H1 (cell line): ENCODE results near the gene MYLK. TPM values are rescaled to one million over a fixed set of nuclear protein-coding genes. Genes with fewer than 3 reads are reported as not detected.

Source experiments
- CTCF ChIA-PET: fragments of 300-600 bp; sonication (Branson Sonifier 250); formaldehyde crosslinking; loops from one replicate; lab custom pipeline; 2021; ENCODE audit not compliant: partially characterized antibody; lab: Charles Lee
- POLR2A ChIA-PET: fragments of 300-600 bp; sonication (Branson Sonifier 250); formaldehyde crosslinking; loops from one replicate; lab custom pipeline; 2021; ENCODE audit warnings: inconsistent platforms; ENCODE audit not compliant: partially characterized antibody; lab: Charles Lee
- DNase-seq, 2 experiments: peaks; one replicate each; pipeline versions ENCODE4 v3.0.0 to v3.0.0-alpha.2; 2010 to 2022; ENCODE audit warnings: low spot score in 2 of 2, low read depth in 1 of 2, mixed read lengths in 1 of 2
- FAIRE-seq: peaks from 2 replicates; lab custom pipeline; 2011; peaks lifted over from hg19 to GRCh38; lab: Jason Lieb, UNC
- H2AFZ ChIP-seq: 2 replicates; pipeline ENCODE4 v1.8.1; 2012; ENCODE audit warnings: low read length, inconsistent platforms
- H2AK5ac ChIP-seq: 2 replicates; pipeline ENCODE4 v1.6.1; 2013; ENCODE audit warnings: low read depth, low read length
- H2BK120ac ChIP-seq: replicated peaks from 2 replicates; pipeline ENCODE3; 2013; ENCODE audit warnings: low read depth, low read length, inconsistent platforms
- H2BK12ac ChIP-seq: 2 replicates; pipeline ENCODE4 v1.6.1; 2013; ENCODE audit warnings: low read depth, low read length
- H2BK15ac ChIP-seq: 2 replicates; pipeline ENCODE4 v1.6.1; 2013; ENCODE audit warnings: low read length
- H2BK20ac ChIP-seq: 2 replicates; pipeline ENCODE4 v1.6.1; 2013; ENCODE audit warnings: low read length
- H2BK5ac ChIP-seq: 2 replicates; pipeline ENCODE4 v1.6.1; 2013; ENCODE audit warnings: low read depth, low read length
- H3K14ac ChIP-seq: 2 replicates; pipeline ENCODE4 v1.6.1; 2013; ENCODE audit warnings: inconsistent platforms; ENCODE audit not compliant: insufficient read length
- H3K18ac ChIP-seq: 2 replicates; pipeline ENCODE4 v1.6.1; 2013; ENCODE audit warnings: low read length; ENCODE audit errors: extremely low read depth
- H3K23ac ChIP-seq: 2 replicates; pipeline ENCODE4 v1.6.1; 2013; ENCODE audit warnings: inconsistent platforms; ENCODE audit not compliant: insufficient read length
- H3K23me2 ChIP-seq: 2 replicates; pipeline ENCODE4 v1.6.1; 2013; ENCODE audit warnings: low read depth, low read length
- H3K27ac ChIP-seq: 2 replicates; pipeline ENCODE4 v1.6.1; 2011; ENCODE audit warnings: low read depth, low read length, inconsistent platforms
- H3K27me3 ChIP-seq, 4 experiments: replicated peaks in 1 of 4; 1 replicate in 1 of 4; 2 replicates in 3 of 4; pipeline versions ENCODE4 v1.6.1 to v1.8.1; 2011 to 2013; ENCODE audit warnings: low read length in 3 of 4, mild to moderate bottlenecking in 3 of 4, inconsistent platforms in 2 of 4, mixed read lengths in 2 of 4, moderate library complexity in 1 of 4; ENCODE audit not compliant: control insufficient read depth in 3 of 4, insufficient read depth in 3 of 4; ENCODE audit errors: extremely low read depth in 1 of 4
- H3K36me3 ChIP-seq, 4 experiments: 2 replicates each; pipeline versions ENCODE4 v1.6.1 to v1.8.1; 2011 to 2013; ENCODE audit warnings: mild to moderate bottlenecking in 4 of 4, low read length in 3 of 4, moderate library complexity in 2 of 4, control low read depth in 1 of 4, inconsistent platforms in 1 of 4; ENCODE audit not compliant: insufficient read depth in 4 of 4, control insufficient read depth in 2 of 4
- H3K4ac ChIP-seq: replicated peaks from 2 replicates; pipeline ENCODE3; 2013; ENCODE audit warnings: low read length, low read depth, mixed read lengths, inconsistent platforms; ENCODE audit not compliant: insufficient read length
- H3K4me1 ChIP-seq, 4 experiments: replicated peaks in 1 of 4; 1 replicate in 1 of 4; 2 replicates in 3 of 4; pipeline versions ENCODE4 v1.6.1 to v1.8.1; 2011 to 2013; ENCODE audit warnings: low read length in 3 of 4, inconsistent platforms in 2 of 4, mixed read lengths in 1 of 4; ENCODE audit not compliant: insufficient read depth in 4 of 4, control insufficient read depth in 3 of 4
- H3K4me2 ChIP-seq, 2 experiments: 2 replicates each; pipeline versions ENCODE4 v1.6.1 to v1.8.1; 2011 to 2013; ENCODE audit warnings: low read depth in 2 of 2, low read length in 2 of 2, control low read depth in 1 of 2, inconsistent platforms in 1 of 2, mild to moderate bottlenecking in 1 of 2; ENCODE audit not compliant: insufficient read depth in 1 of 2
- H3K4me3 ChIP-seq, 4 experiments: fragments of 200-600, 300-600 bp in 1 of 4; sonication (generic), shearing (Covaris generic), sonication (Bioruptor Twin) in 1 of 4; 2 replicates each; pipeline versions ENCODE4 v1.5.1 to v1.8.1; 2011 to 2016; ENCODE audit warnings: low read length in 4 of 4, low read depth in 3 of 4, control low read depth in 2 of 4, inconsistent platforms in 2 of 4, mild to moderate bottlenecking in 2 of 4, mixed read lengths in 1 of 4, moderate library complexity in 1 of 4; ENCODE audit not compliant: insufficient read depth in 2 of 4; ENCODE audit errors: extremely low read depth in 1 of 4
- H3K56ac ChIP-seq: replicated peaks from 2 replicates; pipeline ENCODE3; 2013; ENCODE audit warnings: low read depth, mild to moderate bottlenecking, mixed read lengths, low read length, inconsistent platforms; ENCODE audit not compliant: insufficient read length
- H3K79me1 ChIP-seq: 2 replicates; pipeline ENCODE4 v1.6.1; 2013; ENCODE audit warnings: low read depth, low read length, control low read depth
- H3K79me2 ChIP-seq, 2 experiments: 2 replicates each; pipeline versions ENCODE4 v1.6.1 to v1.8.1; 2012 to 2013; ENCODE audit warnings: low read length in 2 of 2, mild to moderate bottlenecking in 2 of 2, inconsistent platforms in 1 of 2; ENCODE audit not compliant: insufficient read depth in 2 of 2, control insufficient read depth in 1 of 2
- H3K9ac ChIP-seq, 4 experiments: replicated peaks in 1 of 4; 1 replicate in 1 of 4; 2 replicates in 3 of 4; pipeline versions ENCODE4 v1.6.1 to v1.8.1; 2011 to 2013; ENCODE audit warnings: low read depth in 3 of 4, low read length in 3 of 4, control low read depth in 2 of 4, mild to moderate bottlenecking in 2 of 4, moderate library complexity in 2 of 4, inconsistent platforms in 1 of 4; ENCODE audit errors: extremely low read depth in 1 of 4
- H3K9me3 ChIP-seq, 2 experiments: 2 replicates each; pipeline versions ENCODE4 v1.6.1 to v1.8.1; 2012 to 2013; ENCODE audit warnings: mild to moderate bottlenecking in 2 of 2, moderate library complexity in 2 of 2, control low read depth in 1 of 2, inconsistent platforms in 1 of 2, low read depth in 1 of 2, low read length in 1 of 2, mixed read lengths in 1 of 2; ENCODE audit not compliant: insufficient read depth in 2 of 2
- H4K20me1 ChIP-seq, 2 experiments: replicated peaks in 1 of 2; 2 replicates each; pipeline versions ENCODE3 to v1.8.1; 2011 to 2013; ENCODE audit warnings: inconsistent platforms in 2 of 2, low read length in 2 of 2, mild to moderate bottlenecking in 1 of 2; ENCODE audit not compliant: insufficient read depth in 2 of 2, control insufficient read depth in 1 of 2
- H4K5ac ChIP-seq: 2 replicates; pipeline ENCODE4 v1.6.1; 2013; ENCODE audit warnings: low read length, low read depth, mixed read lengths, inconsistent platforms; ENCODE audit not compliant: insufficient read length
- H4K8ac ChIP-seq: 2 replicates; pipeline ENCODE4 v1.8.0; 2013; ENCODE audit warnings: mild to moderate bottlenecking, moderate library complexity, low read length, inconsistent platforms; ENCODE audit not compliant: insufficient read depth; ENCODE audit errors: extremely low read depth
- H4K91ac ChIP-seq: replicated peaks from 2 replicates; pipeline ENCODE3; 2013; ENCODE audit warnings: low read length, mixed read lengths, inconsistent platforms; ENCODE audit not compliant: insufficient read length
- CBX5 ChIP-seq: fragments of 300-800, 300-1000 bp; sonication (generic); IDR thresholded peaks from 2 replicates; pipeline ENCODE4 v1.7.1; 2016; ENCODE audit warnings: antibody characterized with exemption, low read length, low read depth
- EP300 ChIP-seq, 2 experiments: IDR thresholded peaks; 1 replicate in 1 of 2; 2 replicates in 1 of 2; pipeline ENCODE4 v1.6.1; 2011 to 2012; ENCODE audit warnings: low read depth in 2 of 2, low read length in 2 of 2, mild to moderate bottlenecking in 2 of 2, borderline replicate concordance in 1 of 2, inconsistent platforms in 1 of 2, moderate library complexity in 1 of 2
- GABPA ChIP-seq: IDR thresholded peaks from 2 replicates; pipeline ENCODE4 v1.6.1; 2011; ENCODE audit warnings: mild to moderate bottlenecking, low read length, moderate library complexity, borderline replicate concordance; ENCODE audit not compliant: insufficient read depth
- MAFK ChIP-seq: IDR thresholded peaks from 2 replicates; pipeline ENCODE4 v1.6.1; 2012; ENCODE audit warnings: low read depth, mild to moderate bottlenecking, improper control_type of control experiment, low read length
- NRF1 ChIP-seq: IDR thresholded peaks from 2 replicates; pipeline ENCODE4 v1.6.1; 2011; ENCODE audit warnings: mild to moderate bottlenecking, low read depth, low read length, improper control_type of control experiment
- RFX5 ChIP-seq: IDR thresholded peaks from 2 replicates; pipeline ENCODE4 v1.6.1; 2011; ENCODE audit warnings: low read depth, low read length, improper control_type of control experiment, borderline replicate concordance
- SIN3A ChIP-seq, 2 experiments: IDR thresholded peaks in 1 of 2; conservative IDR thresholded peaks in 1 of 2; 2 replicates each; pipeline ENCODE4 v1.6.1; 2011 to 2012; ENCODE audit warnings: low read length in 2 of 2, improper control_type of control experiment in 1 of 2, low read depth in 1 of 2, mild to moderate bottlenecking in 1 of 2
- SP1 ChIP-seq: IDR thresholded peaks from 2 replicates; pipeline ENCODE4 v1.6.1; 2011; ENCODE audit warnings: low read depth, low read length
- polyA plus RNA-seq, 7 experiments: library from polyadenylated mRNA; depleted of rRNA in 3 of 7; stranded (reverse) in 5 of 7; unstranded in 2 of 7; fragments of >200 nt in 5 of 7; fragments of 200-250 nt in 2 of 7; gene quantifications; 1 replicate in 5 of 7; 2 replicates in 1 of 7; 4 replicates in 1 of 7; pipeline versions ENCODE4 v1.2.1 to v1.2.3, GENCODE V29; 2011 to 2013; ENCODE audit warnings: missing spikeins in 2 of 7, mixed read lengths in 2 of 7
- total RNA-seq: library from RNA; stranded (reverse); fragmentation: NEBNext Ultra II Directional; extraction: Animal tissue kit (Norgen Biotek cat#: 25700); gene quantifications from 2 replicates; pipeline ENCODE4 v1.2.1, GENCODE V29; 2021
- TF ChIP-seq, protein P1 (sequence below), 3 experiments: IDR thresholded peaks; 1 replicate in 2 of 3; 2 replicates in 1 of 3; pipeline versions ENCODE4 v1.5.1 to v1.6.1; 2011; ENCODE audit warnings: low read length in 3 of 3, mild to moderate bottlenecking in 3 of 3, inconsistent platforms in 2 of 3, low read depth in 1 of 3, moderate library complexity in 1 of 3; ENCODE audit not compliant: insufficient read depth in 1 of 3; ENCODE audit errors: control extremely low read depth in 1 of 3

MYLK gene
- total and polyA plus RNA-seq, 2 of the 8 experiments (the other 6 are each of a cell fraction or from before 2014, with no cell fraction given) = 11.6 to 21.3 TPM

DNA sequence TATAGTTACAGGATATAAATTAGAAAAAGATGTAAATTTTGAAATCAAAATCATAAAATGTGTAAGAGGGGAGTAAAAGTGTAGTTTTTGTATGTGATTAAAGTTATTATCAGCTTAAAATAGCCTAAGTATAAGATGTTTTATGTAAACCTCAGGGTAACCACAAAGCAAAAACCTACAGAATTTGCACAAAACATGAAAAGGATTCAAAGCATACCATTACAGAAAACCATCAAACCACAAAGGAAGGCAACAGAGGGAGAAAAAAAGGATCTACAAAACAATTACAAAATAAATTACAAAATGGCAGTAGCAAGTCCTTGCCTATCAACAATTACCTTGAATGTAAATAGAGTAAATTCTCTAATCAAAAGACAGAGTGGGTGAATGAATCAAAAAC is 36.7 kb upstream of the MYLK start:
- CTCF ChIA-PET = interaction anchor here (1.3 to 1.4 kb wide), 3 partner anchors 9 to 269 kb away, joined by 3 to 5 read pairs (median 3); no protein-coding TSS in a partner anchor
- H3K4me2 ChIP-seq = no peak overlapping the region
- TF ChIP-seq RFX5 (no peak), MAFK (no peak), SP1 (no peak), GABPA (no peak), CBX5 (no peak), SIN3A (conservative IDR thresholded peaks at IDR 0.05 in 1 of 2, IDR thresholded peaks at IDR 0.05 in 1 of 2; ENCODE audit: low read depth in 1 of 2, low read length in 2 of 2) (no peak), NRF1 (no peak), EP300 (IDR thresholded peaks at IDR 0.05; ENCODE audit: borderline replicate concordance in 1 of 2, low read depth in 2 of 2, low read length in 2 of 2) (no peak)
- TF ChIP-seq, protein P1, sequence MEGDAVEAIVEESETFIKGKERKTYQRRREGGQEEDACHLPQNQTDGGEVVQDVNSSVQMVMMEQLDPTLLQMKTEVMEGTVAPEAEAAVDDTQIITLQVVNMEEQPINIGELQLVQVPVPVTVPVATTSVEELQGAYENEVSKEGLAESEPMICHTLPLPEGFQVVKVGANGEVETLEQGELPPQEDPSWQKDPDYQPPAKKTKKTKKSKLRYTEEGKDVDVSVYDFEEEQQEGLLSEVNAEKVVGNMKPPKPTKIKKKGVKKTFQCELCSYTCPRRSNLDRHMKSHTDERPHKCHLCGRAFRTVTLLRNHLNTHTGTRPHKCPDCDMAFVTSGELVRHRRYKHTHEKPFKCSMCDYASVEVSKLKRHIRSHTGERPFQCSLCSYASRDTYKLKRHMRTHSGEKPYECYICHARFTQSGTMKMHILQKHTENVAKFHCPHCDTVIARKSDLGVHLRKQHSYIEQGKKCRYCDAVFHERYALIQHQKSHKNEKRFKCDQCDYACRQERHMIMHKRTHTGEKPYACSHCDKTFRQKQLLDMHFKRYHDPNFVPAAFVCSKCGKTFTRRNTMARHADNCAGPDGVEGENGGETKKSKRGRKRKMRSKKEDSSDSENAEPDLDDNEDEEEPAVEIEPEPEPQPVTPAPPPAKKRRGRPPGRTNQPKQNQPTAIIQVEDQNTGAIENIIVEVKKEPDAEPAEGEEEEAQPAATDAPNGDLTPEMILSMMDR (IDR thresholded peaks at IDR 0.05; ENCODE audit: control extremely low read depth in 1 of 3, insufficient read depth in 1 of 3, low read depth in 1 of 3, low read length in 3 of 3) = no peak

More for the DNA sequence above, 36.7 kb upstream of the MYLK start:
- Histone ChIP-seq H3K56ac (no peak overlapping the region), H3K27me3 (no peaks in the 10 kb centered on the region), H3K9me3 (no peaks in the 10 kb centered on the region), H3K79me2 (no peaks in the 10 kb centered on the region), H3K23me2 (no peaks in the 10 kb centered on the region), H3K4me3 (no peak overlapping the region), H2BK5ac (no peak overlapping the region), H2BK20ac (no peak overlapping the region), H4K20me1 (peaks cover 0 to 3% of the 10 kb centered on the region in 2 experiments), H2BK12ac (no peak overlapping the region), H3K23ac (no peak overlapping the region), H2AK5ac (no peak overlapping the region), H3K4me1 (no peaks in the 10 kb centered on the region), H3K9ac (no peak overlapping the region), H3K79me1 (0 out of 2 replicates have a peak, but pooled peaks cover 2% of the 10 kb centered on the region), H3K27ac (no peak overlapping the region), H3K18ac (no peak overlapping the region), H3K4ac (no peak overlapping the region), H4K8ac (no peak overlapping the region), H3K14ac (no peak overlapping the region), H2BK120ac (no peak overlapping the region), H4K5ac (no peak overlapping the region), H2AFZ (no peak overlapping the region), H4K91ac (no peak overlapping the region), H3K36me3 (peaks cover 0 to 17% (median 3%) of the 10 kb centered on the region in 4 experiments; a peak in 4 of 8 replicates), H2BK15ac (no peak overlapping the region)
- POLR2A ChIA-PET = no interaction called here
- DNase-seq (no peak), FAIRE-seq (no peak)
